ENCODE measurements around the gene TSC22D4.
A peak's percentile ranks its signal among the peaks of the same experiment; 100 is the strongest.
"Not testable (repeated sequence)": the region's sequence is repeated elsewhere in the genome, so short reads cannot be mapped to it uniquely, and the experiment has no call there.

TSC22D4 gene

GRCh38 chr7:100449190-100449795 lies 29.7 kb downstream of the TSC22D4 start:
- H3K36me3 ChIP-seq (ENCODE audit: insufficient read depth, low read length) = no peaks in the 10 kb centered on the region
- no peaks in the 10 kb centered on the region for H3K27me3 ChIP-seq (ENCODE audit: control insufficient read depth in 1 of 2, insufficient read depth in 2 of 2, low read length in 2 of 2)
- no peak overlapping the region for H3K9ac ChIP-seq (ENCODE audit: low read length)
- no peaks in the 10 kb centered on the region for H3K9me3 ChIP-seq (ENCODE audit: low read length)
- no peak overlapping the region for H3K27ac ChIP-seq (ENCODE audit: low read depth, low read length)
- H3K4me1 ChIP-seq (ENCODE audit: insufficient read depth, low read length) = no peaks in the 10 kb centered on the region
- no peak overlapping the region for H3K4me3 ChIP-seq (ENCODE audit: low read depth in 1 of 2, low read length in 2 of 2)

DNA sequence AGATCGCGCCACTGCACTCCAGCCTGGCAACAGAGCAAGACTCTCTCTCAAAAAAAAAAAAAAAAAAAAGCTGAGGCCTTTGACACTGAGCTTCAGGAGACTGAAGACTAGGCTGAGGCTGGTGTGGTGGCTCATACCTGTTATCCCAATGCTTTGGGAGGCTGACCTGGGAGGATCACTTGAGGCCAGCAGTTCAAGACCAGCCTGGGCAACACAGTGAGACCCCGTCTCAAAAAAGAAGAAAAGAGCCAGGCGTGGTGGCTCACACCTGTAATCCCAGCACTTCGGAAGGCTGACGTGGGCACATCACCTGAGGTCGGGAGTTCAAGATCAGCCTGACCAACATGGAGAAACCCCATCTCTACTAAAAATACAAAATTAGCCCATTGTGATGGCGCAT lies 31.7 kb downstream of the TSC22D4 start:
- not testable (repeated sequence) for H3K27me3 ChIP-seq (ENCODE audit: control insufficient read depth in 1 of 2, insufficient read depth in 2 of 2, low read length in 2 of 2); H3K9me3 ChIP-seq (ENCODE audit: low read length); H3K4me3 ChIP-seq (ENCODE audit: low read depth in 1 of 2, low read length in 2 of 2); H3K36me3 ChIP-seq (ENCODE audit: insufficient read depth, low read length); H3K27ac ChIP-seq (ENCODE audit: low read depth, low read length); H3K9ac ChIP-seq (ENCODE audit: low read length); H3K4me1 ChIP-seq (ENCODE audit: insufficient read depth, low read length)

DNA sequence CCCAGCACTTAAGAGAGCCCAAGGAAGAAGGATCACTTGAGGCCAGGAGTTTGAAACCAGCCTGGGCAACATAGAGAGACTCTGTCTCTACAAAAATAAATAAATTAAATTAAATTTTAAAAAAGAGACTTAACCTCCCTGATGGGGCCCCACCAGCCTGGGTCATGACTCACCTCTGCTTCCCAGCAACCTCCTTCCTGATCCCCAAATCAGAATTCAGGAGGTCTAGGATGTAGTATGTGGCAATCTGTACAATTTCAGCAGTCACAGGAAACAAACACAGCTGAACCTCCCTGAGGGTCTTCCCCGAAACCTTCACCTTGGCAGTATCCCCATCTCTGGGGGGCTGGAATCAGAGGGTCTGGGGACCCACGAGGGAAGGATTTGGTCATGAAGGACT lies 33.0 kb downstream of the TSC22D4 start:
- Histone ChIP-seq H3K9ac (ENCODE audit: low read length) (no peak overlapping the region), H3K4me1 (ENCODE audit: insufficient read depth, low read length) (no peaks in the 10 kb centered on the region), H3K27ac (ENCODE audit: low read depth, low read length) (no peak overlapping the region)

DNA sequence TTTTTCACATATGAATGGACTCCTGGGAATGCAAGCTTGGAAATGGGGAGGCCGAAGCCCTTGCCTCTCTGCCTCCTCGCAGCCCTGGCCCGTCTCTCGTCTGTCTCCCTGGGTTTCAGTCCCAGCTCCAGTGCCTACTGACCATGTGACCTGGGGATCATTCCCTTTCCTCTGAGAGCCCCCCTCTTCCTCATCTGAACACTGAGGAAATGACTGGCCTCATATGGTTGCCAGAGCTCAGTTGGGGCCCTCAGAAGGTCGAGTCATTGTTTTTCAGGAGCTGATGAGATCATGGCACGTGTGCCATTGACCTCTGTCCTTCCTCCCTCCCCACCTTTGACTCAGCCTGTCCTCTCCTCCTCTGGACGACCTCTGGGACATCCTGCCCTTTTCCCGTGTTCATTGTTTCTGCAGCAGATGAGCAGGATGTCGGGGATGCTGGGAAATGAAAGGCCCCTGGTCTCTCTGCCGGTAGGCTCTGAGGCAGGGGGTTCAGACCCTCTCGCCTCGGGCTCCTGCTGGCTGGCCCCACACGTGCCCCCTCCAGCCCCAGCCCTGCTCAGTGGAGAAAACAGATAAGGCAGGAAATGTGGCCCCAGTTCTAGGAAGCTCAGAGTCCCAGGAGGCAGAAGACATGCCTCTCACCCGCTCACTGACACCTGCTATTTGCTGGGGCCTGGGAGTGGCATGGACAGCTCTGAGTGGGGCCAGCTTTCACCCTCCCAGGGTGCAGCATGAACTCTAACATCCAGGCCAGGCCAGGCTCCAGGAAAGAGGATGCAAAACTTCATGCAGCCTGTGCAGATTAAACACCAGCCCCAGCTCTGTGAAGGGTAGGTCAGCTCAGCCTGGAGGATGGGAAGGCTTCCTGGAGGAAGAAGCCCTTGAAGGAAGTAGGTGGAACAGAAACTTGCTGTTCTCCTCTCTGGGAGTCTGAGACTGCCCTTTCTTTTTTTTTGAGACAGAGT lies 34.4 kb downstream of the TSC22D4 start:
- H3K4me1 ChIP-seq (ENCODE audit: insufficient read depth, low read length) = no peaks in the 10 kb centered on the region
- H3K4me3 ChIP-seq (ENCODE audit: low read depth in 1 of 2, low read length in 2 of 2) = no peak overlapping the region
- no peaks in the 10 kb centered on the region for H3K9me3 ChIP-seq (ENCODE audit: low read length)
- H3K27me3 ChIP-seq (ENCODE audit: control insufficient read depth in 1 of 2, insufficient read depth in 2 of 2, low read length in 2 of 2) = no peaks in the 10 kb centered on the region
- H3K27ac ChIP-seq (ENCODE audit: low read depth, low read length) = no peak overlapping the region
- H3K9ac ChIP-seq (ENCODE audit: low read length) = no peak overlapping the region
- H3K36me3 ChIP-seq (ENCODE audit: insufficient read depth, low read length) = no peaks in the 10 kb centered on the region

More for the DNA sequence above, 33.0 kb downstream of the TSC22D4 start:
- Histone ChIP-seq H3K27me3 (ENCODE audit: control insufficient read depth in 1 of 2, insufficient read depth in 2 of 2, low read length in 2 of 2) (no peaks in the 10 kb centered on the region), H3K9me3 (ENCODE audit: low read length) (no peaks in the 10 kb centered on the region), H3K36me3 (ENCODE audit: insufficient read depth, low read length) (no peaks in the 10 kb centered on the region), H3K4me3 (ENCODE audit: low read depth in 1 of 2, low read length in 2 of 2) (no peak overlapping the region)

DNA sequence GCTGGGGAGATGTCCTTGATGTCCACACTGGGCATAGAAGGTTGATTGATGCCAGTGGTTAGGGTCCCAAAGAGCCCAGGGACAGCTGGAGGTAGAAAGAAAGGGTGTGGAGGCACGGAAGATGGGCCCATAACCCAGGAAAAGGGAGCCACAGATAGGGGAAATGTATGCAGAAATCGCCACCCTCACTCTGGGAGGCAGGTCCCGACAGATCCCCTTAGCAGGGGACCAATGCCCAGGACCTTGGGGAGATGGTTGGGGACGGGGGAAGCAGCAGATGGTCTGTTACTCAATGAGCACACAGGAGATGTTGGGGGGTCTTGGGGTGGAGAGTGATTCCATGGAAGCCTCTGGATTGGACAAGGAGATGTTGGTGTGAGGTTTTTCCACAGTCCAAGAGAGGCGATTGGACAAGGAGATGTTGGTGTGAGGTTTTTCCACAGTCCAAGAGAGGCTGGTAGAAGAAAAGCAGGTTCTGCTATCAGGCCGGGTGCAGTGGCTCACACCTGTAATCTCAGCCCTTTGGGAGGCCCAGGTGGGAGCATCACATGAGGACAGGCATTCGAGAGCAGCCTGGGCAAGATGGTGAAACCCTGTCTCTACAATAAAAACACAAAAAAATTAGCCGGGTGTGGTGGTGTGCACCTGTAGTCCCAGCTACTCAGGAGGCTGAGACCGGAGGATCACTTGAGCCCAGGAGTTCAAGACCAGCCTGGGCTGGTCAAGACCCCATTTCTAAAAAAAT lies 35.7 kb downstream of the TSC22D4 start:
- Histone ChIP-seq H3K27ac (ENCODE audit: low read depth, low read length) (no peak overlapping the region), H3K36me3 (ENCODE audit: insufficient read depth, low read length) (no peaks in the 10 kb centered on the region), H3K9me3 (ENCODE audit: low read length) (no peaks in the 10 kb centered on the region), H3K4me3 (ENCODE audit: low read depth in 1 of 2, low read length in 2 of 2) (no peak overlapping the region), H3K27me3 (ENCODE audit: control insufficient read depth in 1 of 2, insufficient read depth in 2 of 2, low read length in 2 of 2) (no peaks in the 10 kb centered on the region), H3K4me1 (ENCODE audit: insufficient read depth, low read length) (no peaks in the 10 kb centered on the region), H3K9ac (ENCODE audit: low read length) (no peak overlapping the region)

GRCh38 chr7:100441641-100442535 lies 37.1 kb downstream of the TSC22D4 start:
- H3K27ac ChIP-seq (ENCODE audit: low read depth, low read length) = no peak overlapping the region
- no peak overlapping the region for H3K9ac ChIP-seq (ENCODE audit: low read length)
- H3K9me3 ChIP-seq (ENCODE audit: low read length) = no peaks in the 10 kb centered on the region
- no peaks in the 10 kb centered on the region for H3K27me3 ChIP-seq (ENCODE audit: control insufficient read depth in 1 of 2, insufficient read depth in 2 of 2, low read length in 2 of 2)
- H3K36me3 ChIP-seq (ENCODE audit: insufficient read depth, low read length) = no peaks in the 10 kb centered on the region
- H3K4me1 ChIP-seq (ENCODE audit: insufficient read depth, low read length) = no peaks in the 10 kb centered on the region
- no peak overlapping the region for H3K4me3 ChIP-seq (ENCODE audit: low read depth in 1 of 2, low read length in 2 of 2)

- not testable (repeated sequence) for H3K27me3 ChIP-seq (ENCODE audit: control insufficient read depth in 1 of 2, insufficient read depth in 2 of 2, low read length in 2 of 2); H3K27ac ChIP-seq (ENCODE audit: low read depth, low read length); H3K36me3 ChIP-seq (ENCODE audit: insufficient read depth, low read length); H3K9ac ChIP-seq (ENCODE audit: low read length); H3K4me3 ChIP-seq (ENCODE audit: low read depth in 1 of 2, low read length in 2 of 2); H3K9me3 ChIP-seq (ENCODE audit: low read length)
- peaks cover 11% of the 10 kb centered on the region for H3K4me1 ChIP-seq (ENCODE audit: insufficient read depth, low read length)
Measured at GRCh38 chr7:100439244-100439643, 39.8 kb downstream of the TSC22D4 start.

- peaks cover 14% of the 10 kb centered on the region for H3K36me3 ChIP-seq (ENCODE audit: insufficient read depth, low read length)
- H3K4me1 ChIP-seq (ENCODE audit: insufficient read depth, low read length) = peaks cover 11% of the 10 kb centered on the region
- H3K27me3 ChIP-seq (ENCODE audit: control insufficient read depth in 1 of 2, insufficient read depth in 2 of 2, low read length in 2 of 2); H3K4me3 ChIP-seq (ENCODE audit: low read depth in 1 of 2, low read length in 2 of 2); H3K9me3 ChIP-seq (ENCODE audit: low read length); H3K27ac ChIP-seq (ENCODE audit: low read depth, low read length); H3K9ac ChIP-seq (ENCODE audit: low read length): not testable (repeated sequence)
Measured at GRCh38 chr7:100438731-100439130, 40.3 kb downstream of the TSC22D4 start.

DNA sequence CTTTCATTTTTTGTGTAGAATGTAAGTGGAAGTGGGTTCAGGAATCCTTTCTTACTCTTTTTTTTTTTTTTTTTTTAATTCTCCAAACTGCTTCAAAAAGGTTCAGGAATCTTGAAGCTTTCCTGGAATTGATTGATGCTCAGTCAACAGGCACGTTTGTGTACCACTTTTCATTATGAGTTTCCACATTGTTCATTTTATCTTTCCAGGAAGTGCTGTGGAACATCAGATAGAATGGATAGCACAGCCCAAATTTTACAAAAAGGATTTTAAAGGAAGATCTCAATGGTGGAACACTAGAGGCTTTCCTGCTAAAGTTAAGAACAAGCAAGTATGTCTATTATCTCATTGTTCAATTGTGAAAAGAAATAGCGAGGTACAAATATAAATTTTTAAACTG lies 40.8 kb downstream of the TSC22D4 start:
- Histone ChIP-seq H3K27ac (ENCODE audit: low read depth, low read length) (no peak overlapping the region), H3K27me3 (ENCODE audit: control insufficient read depth in 1 of 2, insufficient read depth in 2 of 2, low read length in 2 of 2) (no peaks in the 10 kb centered on the region), H3K36me3 (ENCODE audit: insufficient read depth, low read length) (peaks cover 19% of the 10 kb centered on the region), H3K4me1 (ENCODE audit: insufficient read depth, low read length) (peaks cover 11% of the 10 kb centered on the region), H3K4me3 (ENCODE audit: low read depth in 1 of 2, low read length in 2 of 2) (no peak overlapping the region), H3K9me3 (ENCODE audit: low read length) (no peaks in the 10 kb centered on the region), H3K9ac (ENCODE audit: low read length) (no peak overlapping the region)

- Histone ChIP-seq H3K27me3 (ENCODE audit: control insufficient read depth in 1 of 2, insufficient read depth in 2 of 2, low read length in 2 of 2) (no peaks in the 10 kb centered on the region), H3K4me3 (ENCODE audit: low read depth in 1 of 2, low read length in 2 of 2) (peak overlapping the region in 1 of 2 donors; percentile 84), H3K36me3 (ENCODE audit: insufficient read depth, low read length) (peaks cover 26% of the 10 kb centered on the region), H3K9ac (ENCODE audit: low read length) (no peak overlapping the region), H3K4me1 (ENCODE audit: insufficient read depth, low read length) (peaks cover 14% of the 10 kb centered on the region), H3K9me3 (ENCODE audit: low read length) (no peaks in the 10 kb centered on the region), H3K27ac (ENCODE audit: low read depth, low read length) (peak overlapping the region; percentile 44)
Measured at GRCh38 chr7:100437150-100438100, 41.6 kb downstream of the TSC22D4 start.

Data from muscle layer of colon (tissue), 2 donors.